WI38 (cell line): ENCODE measurements around the gene DYNLT1.

Source experiments
- H3K4me3 ChIP-seq: 2 replicates; pipeline ENCODE4 v1.5.1; 2011; ENCODE audit warnings: low read depth, mild to moderate bottlenecking, control low read depth, low read length
- CTCF ChIP-seq: IDR thresholded peaks from 2 replicates; pipeline ENCODE4 v1.5.1; 2012; ENCODE audit warnings: low read depth, mild to moderate bottlenecking, control low read depth, low read length

DYNLT1 gene

GRCh38 chr6:158645064-158646022 lies 800 bp upstream of the DYNLT1 start:
- peak overlapping the region; percentile 92 for H3K4me3 ChIP-seq
- TF ChIP-seq CTCF = no peak

GRCh38 chr6:158643836-158644230 lies 710 bp downstream of the DYNLT1 start:
- H3K4me3 ChIP-seq = peak overlapping the region; percentile 92
- TF ChIP-seq CTCF = no peak

- no peak for TF ChIP-seq CTCF
- H3K4me3 ChIP-seq = peak overlapping the region; percentile 20; the same call in 1 of the 2 replicates
Measured at GRCh38 chr6:158642097-158642601, 2.4 kb downstream of the DYNLT1 start.

- H3K4me3 ChIP-seq = no peak overlapping the region
- TF ChIP-seq CTCF = no peak
Measured at GRCh38 chr6:158640519-158640918, 4.0 kb downstream of the DYNLT1 start.

GRCh38 chr6:158639056-158639455 lies 5.5 kb downstream of the DYNLT1 start:
- no peak for TF ChIP-seq CTCF
- H3K4me3 ChIP-seq = no peak overlapping the region

- no peak overlapping the region for H3K4me3 ChIP-seq
- no peak for TF ChIP-seq CTCF
Measured at GRCh38 chr6:158638324-158638854, 6.2 kb downstream of the DYNLT1 start.

- no peak overlapping the region for H3K4me3 ChIP-seq
- TF ChIP-seq CTCF = no peak
Measured at GRCh38 chr6:158636778-158637177, 7.8 kb downstream of the DYNLT1 start.
